Neural crest cell (in vitro differentiated cells): ENCODE data around the gene BAAT. TPM values are rescaled to one million over a fixed set of nuclear protein-coding genes. Genes with fewer than 3 reads are reported as not detected.

Experiments
- DNase-seq: peaks from one replicate; pipeline ENCODE4 v3.0.0; 2021; ENCODE audit warnings: low read depth, mixed read lengths, low spot score
- H3K27ac Mint-ChIP-seq: one replicate; pipeline ENCODE4 v1.8.0; 2021; ENCODE audit warnings: mild to moderate bottlenecking, mixed read lengths; ENCODE audit not compliant: unreplicated experiment
- H3K27me3 Mint-ChIP-seq: 2 replicates; pipeline ENCODE4 v1.8.0; 2021; ENCODE audit warnings: low read depth, mild to moderate bottlenecking, mixed read lengths
- H3K36me3 Mint-ChIP-seq: 2 replicates; pipeline ENCODE4 v1.8.0; 2021; ENCODE audit warnings: low read depth, mild to moderate bottlenecking, mixed read lengths
- H3K4me1 Mint-ChIP-seq: 2 replicates; pipeline ENCODE4 v1.8.0; 2021; ENCODE audit warnings: mixed read lengths
- H3K4me3 Mint-ChIP-seq: one replicate; pipeline ENCODE4 v1.8.0; 2021; ENCODE audit warnings: mild to moderate bottlenecking, mixed read lengths
- H3K9me3 Mint-ChIP-seq: 2 replicates; pipeline ENCODE4 v1.8.0; 2021; ENCODE audit warnings: mixed read lengths
- CTCF ChIP-seq: fragments of 200-600 bp; sonication (generic); conservative IDR thresholded peaks from 2 replicates; pipeline ENCODE4 v1.5.0; 2021; ENCODE audit warnings: antibody characterized with exemption, mild to moderate bottlenecking
- total RNA-seq: library from RNA; stranded (reverse); gene quantifications from 2 replicates; pipeline ENCODE4 v1.2.1, GENCODE V29; 2021

BAAT gene
- total RNA-seq, 1 donor from 2014 or later = 0.30 TPM

DNA sequence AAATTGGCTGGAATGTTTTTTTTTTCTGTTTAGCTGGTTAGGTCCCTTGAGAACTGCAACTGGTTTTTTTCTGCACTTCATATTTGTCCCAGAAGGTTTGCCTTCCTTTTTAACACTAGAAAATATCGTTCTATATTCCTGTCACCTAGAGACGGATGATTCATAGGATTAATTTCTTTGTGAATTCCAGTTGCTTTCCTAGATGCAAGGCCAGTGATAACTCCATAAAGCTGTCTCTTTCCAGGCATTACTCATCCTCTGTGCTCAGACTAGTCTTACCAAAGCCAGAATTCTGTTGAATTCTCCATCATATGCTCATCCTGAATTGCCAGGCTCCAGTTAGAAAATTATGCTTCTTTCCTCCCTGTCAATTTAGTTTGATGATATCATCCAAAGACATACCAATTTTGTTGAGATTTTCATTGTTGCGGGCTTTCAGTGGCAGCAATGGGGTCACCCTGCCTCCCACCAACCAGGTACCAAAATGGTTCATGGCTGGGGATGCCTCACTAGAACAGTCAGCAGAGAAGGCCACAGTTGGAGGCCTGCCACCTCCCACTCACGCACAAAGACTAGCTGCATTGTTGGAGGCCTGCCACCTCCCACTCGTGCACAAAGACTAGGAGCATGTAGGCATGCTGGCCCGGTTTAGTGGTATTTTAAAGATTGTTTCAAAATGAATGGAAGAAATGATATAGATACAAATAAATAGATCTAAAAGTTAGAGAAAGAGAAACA is 8.5 kb downstream of the BAAT start:
- H3K4me3 Mint-ChIP-seq = no peak overlapping the region

DNA sequence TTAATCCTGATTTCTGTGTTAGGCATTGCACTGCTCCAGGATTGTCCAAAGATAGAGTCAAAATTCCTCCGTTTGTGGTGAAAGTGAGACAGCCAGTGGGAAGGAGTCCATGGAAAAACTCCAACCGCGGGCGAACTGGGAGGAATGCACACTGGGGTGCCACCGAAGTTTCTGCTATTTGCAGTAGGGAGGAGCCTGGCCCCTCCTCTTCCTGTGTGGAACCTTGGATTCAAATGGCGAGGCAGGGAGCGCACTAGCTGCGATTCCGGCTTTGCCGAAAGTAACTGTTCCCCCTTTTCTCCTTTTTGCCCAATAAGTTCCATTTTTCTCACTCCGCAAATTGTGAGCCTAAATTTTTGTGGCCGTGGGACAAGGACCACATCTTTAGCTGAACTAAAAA is 9.3 kb downstream of the BAAT start:
- no peak for TF ChIP-seq CTCF
- no peak for DNase-seq
- Mint-ChIP-seq H3K27me3 (no peaks in the 10 kb centered on the region), H3K36me3 (peaks cover 11% of the 10 kb centered on the region), H3K9me3 (peaks cover 12% of the 10 kb centered on the region), H3K4me3 (no peak overlapping the region), H3K27ac (no peak overlapping the region), H3K4me1 (peaks cover 8% of the 10 kb centered on the region)

More for the DNA sequence above, 8.5 kb downstream of the BAAT start:
- H3K9me3 Mint-ChIP-seq = peaks cover 10% of the 10 kb centered on the region
- no peak overlapping the region for H3K27ac Mint-ChIP-seq
- peaks cover 8% of the 10 kb centered on the region for H3K4me1 Mint-ChIP-seq
- no peak for TF ChIP-seq CTCF
- H3K36me3 Mint-ChIP-seq = peaks cover 13% of the 10 kb centered on the region
- no peak for DNase-seq
- H3K27me3 Mint-ChIP-seq = no peaks in the 10 kb centered on the region

DNA sequence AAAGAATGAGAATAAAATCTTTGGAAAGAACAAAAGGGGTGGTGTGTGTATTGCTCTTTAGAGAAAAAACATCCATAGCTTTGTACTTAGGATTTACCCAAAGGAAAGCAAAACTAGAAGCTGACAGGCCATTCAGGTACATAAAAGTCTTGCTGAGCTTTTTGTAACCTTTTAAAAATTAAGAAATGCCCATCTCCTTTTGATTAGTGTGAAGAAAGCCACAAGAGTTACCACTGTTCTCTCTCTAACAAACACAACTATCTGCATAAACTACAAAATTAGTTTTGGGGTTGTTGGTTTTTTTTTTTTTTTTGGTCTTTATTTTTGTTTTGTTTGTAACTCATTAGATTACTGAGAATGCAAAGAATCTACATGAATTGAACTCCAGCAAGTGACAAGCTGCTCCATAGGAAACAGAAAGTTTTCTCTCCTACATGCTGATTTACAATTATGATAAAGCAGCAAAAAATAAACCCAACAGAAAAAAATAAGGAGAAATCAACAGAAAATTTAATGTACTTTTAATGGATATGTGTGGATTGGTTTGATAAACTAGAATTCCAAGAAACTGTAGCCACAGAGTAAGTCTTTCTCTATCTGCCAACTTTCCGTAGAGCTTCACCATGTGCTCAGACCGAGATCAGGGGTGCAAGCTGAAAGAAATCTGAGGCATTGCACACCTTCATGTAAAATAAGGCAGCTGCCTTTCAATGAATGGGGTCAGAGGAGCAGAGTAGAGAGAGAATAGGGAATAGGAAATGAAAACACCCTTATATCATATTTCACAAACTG is 12.3 kb downstream of the BAAT start:
- H3K4me1 Mint-ChIP-seq = no peaks in the 10 kb centered on the region
- H3K4me3 Mint-ChIP-seq = no peak overlapping the region
- peaks cover 6% of the 10 kb centered on the region for H3K9me3 Mint-ChIP-seq
- DNase-seq = no peak
- peaks cover 4% of the 10 kb centered on the region for H3K36me3 Mint-ChIP-seq
- H3K27me3 Mint-ChIP-seq = no peaks in the 10 kb centered on the region
- TF ChIP-seq CTCF = no peak
- H3K27ac Mint-ChIP-seq = no peak overlapping the region

- Mint-ChIP-seq H3K9me3 (peaks cover 5% of the 10 kb centered on the region), H3K36me3 (peaks cover 2% of the 10 kb centered on the region), H3K27ac (no peak overlapping the region), H3K4me1 (no peaks in the 10 kb centered on the region), H3K27me3 (no peaks in the 10 kb centered on the region), H3K4me3 (no peak overlapping the region)
- no peak for DNase-seq
- TF ChIP-seq CTCF = no peak
Observed at GRCh38 chr9:101371813-101372212, 13.0 kb downstream of the BAAT start.

DNA sequence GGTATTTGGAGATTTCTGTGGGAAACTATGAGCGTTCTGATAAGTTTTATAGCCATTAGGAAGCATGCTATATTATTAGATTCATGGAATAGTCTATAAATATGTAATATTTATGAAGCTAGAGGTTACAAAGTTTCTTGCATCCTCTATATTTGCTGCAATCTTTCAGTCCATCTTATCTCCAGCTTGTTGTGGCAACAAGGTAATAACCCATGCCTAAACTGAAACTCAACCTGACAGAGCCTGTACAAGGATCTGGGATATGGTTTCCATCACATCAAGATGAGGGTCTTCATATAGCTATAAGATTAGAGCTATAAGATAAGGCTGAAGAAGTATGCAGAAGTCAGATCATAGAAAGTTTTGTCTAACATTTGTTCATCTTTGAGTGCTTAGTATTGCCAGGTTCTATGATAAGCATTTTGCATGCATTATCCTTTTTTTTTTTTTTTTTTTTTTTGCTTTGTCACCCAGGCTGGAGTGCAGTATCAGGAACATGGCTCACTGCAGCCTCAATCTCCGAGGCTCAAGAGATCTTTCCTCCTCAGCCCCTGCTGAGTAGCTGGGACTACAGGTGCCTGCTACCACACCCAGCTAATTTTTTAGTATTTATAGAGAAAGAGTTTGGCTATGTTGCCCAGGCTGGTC is 14.8 kb downstream of the BAAT start:
- no peaks in the 10 kb centered on the region for H3K4me1 Mint-ChIP-seq
- no peak for DNase-seq
- H3K36me3 Mint-ChIP-seq = no peaks in the 10 kb centered on the region
- no peak for TF ChIP-seq CTCF
- H3K9me3 Mint-ChIP-seq = peaks cover 5% of the 10 kb centered on the region
- H3K27me3 Mint-ChIP-seq = no peaks in the 10 kb centered on the region
- H3K27ac Mint-ChIP-seq = no peak overlapping the region
- H3K4me3 Mint-ChIP-seq = no peak overlapping the region
